Measurements from ENCODE around the gene R3HDM2.

DNA sequence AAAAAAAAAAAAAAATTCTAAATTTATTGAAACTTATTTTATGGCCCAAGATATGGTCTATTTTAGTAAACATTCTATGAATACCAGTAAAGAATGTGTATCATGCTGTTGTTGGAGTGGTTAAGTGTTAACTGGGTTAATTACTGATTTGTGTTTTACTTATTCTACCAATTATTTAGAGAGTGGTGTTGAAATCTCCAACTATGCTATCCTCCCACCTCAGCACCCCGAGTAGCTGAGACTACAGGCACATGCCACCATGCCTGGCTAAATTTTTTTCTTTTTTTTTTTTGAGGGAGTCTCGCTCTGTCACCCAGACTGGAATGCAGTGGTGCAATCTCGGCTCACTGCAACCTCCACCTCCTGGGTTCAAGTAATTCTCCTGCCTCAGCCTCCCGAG is 72.2 kb downstream of the R3HDM2 start:
- TF ChIP-seq, protein P1, sequence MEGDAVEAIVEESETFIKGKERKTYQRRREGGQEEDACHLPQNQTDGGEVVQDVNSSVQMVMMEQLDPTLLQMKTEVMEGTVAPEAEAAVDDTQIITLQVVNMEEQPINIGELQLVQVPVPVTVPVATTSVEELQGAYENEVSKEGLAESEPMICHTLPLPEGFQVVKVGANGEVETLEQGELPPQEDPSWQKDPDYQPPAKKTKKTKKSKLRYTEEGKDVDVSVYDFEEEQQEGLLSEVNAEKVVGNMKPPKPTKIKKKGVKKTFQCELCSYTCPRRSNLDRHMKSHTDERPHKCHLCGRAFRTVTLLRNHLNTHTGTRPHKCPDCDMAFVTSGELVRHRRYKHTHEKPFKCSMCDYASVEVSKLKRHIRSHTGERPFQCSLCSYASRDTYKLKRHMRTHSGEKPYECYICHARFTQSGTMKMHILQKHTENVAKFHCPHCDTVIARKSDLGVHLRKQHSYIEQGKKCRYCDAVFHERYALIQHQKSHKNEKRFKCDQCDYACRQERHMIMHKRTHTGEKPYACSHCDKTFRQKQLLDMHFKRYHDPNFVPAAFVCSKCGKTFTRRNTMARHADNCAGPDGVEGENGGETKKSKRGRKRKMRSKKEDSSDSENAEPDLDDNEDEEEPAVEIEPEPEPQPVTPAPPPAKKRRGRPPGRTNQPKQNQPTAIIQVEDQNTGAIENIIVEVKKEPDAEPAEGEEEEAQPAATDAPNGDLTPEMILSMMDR (IDR thresholded peaks at IDR 0.05): no peak
- TF ChIP-seq POLR2A (IDR thresholded peaks at IDR 0.05; ENCODE audit: low read depth): no peak
- no peak for TF ChIP-seq POLR2AphosphoS5 (IDR thresholded peaks at IDR 0.05)
- TF ChIP-seq EP300 (IDR thresholded peaks at IDR 0.05): no peak

Data from esophagus muscularis mucosa (tissue), 4 donors.